OCI-LY3 (cell line): ENCODE data around the gene CACNA1F.

Experiments
- H2AFZ ChIP-seq: fragments of 200-600, 300-600 bp; shearing (Covaris generic); 2 replicates; pipeline ENCODE4 v1.6.0; 2014; ENCODE audit warnings: antibody characterized with exemption, low read depth, low read length
- H3K27ac ChIP-seq: fragments of 200-600, 300-600 bp; sonication (generic); 2 replicates; pipeline ENCODE4 v1.5.1; 2014; ENCODE audit warnings: mild to moderate bottlenecking, low read length, moderate library complexity, mixed read lengths
- H3K27me3 ChIP-seq: fragments of 200-600, 300-600 bp; sonication (generic); 2 replicates; pipeline ENCODE4 v1.6.1; 2014; ENCODE audit warnings: low read depth, low read length, mixed read lengths
- H3K36me3 ChIP-seq: fragments of 200-600, 300-600 bp; sonication (generic); replicated peaks from 2 replicates; pipeline ENCODE3; 2014; ENCODE audit warnings: low read depth, low read length, mixed read lengths
- H3K4me1 ChIP-seq: fragments of 300-600, 200-600 bp; sonication (generic); 2 replicates; pipeline ENCODE4 v1.6.1; 2014; ENCODE audit warnings: low read length, mixed read lengths
- H3K4me2 ChIP-seq: fragments of 200-600, 300-600 bp; sonication (generic); 2 replicates; pipeline ENCODE4 v1.6.1; 2014; ENCODE audit warnings: low read length, mixed read lengths
- H3K4me3 ChIP-seq: fragments of 300-600, 200-600 bp; sonication (generic); 2 replicates; pipeline ENCODE4 v1.5.1; 2014; ENCODE audit warnings: antibody characterized with exemption, mild to moderate bottlenecking, low read length, moderate library complexity
- H3K79me2 ChIP-seq: fragments of 300-600, 200-600 bp; shearing (Covaris generic); 2 replicates; pipeline ENCODE4 v1.6.1; 2014; ENCODE audit warnings: mild to moderate bottlenecking, low read length, mixed read lengths
- H3K9ac ChIP-seq: fragments of 300-600, 200-600 bp; shearing (Covaris generic); 2 replicates; pipeline ENCODE4 v1.6.0; 2014; ENCODE audit warnings: mild to moderate bottlenecking, low read length, moderate library complexity
- H3K9me3 ChIP-seq: fragments of 200-600, 300-600 bp; shearing (Covaris generic); 2 replicates; pipeline ENCODE4 v1.6.1; 2014; ENCODE audit warnings: low read length, mixed read lengths; ENCODE audit not compliant: insufficient read depth
- H4K20me1 ChIP-seq: fragments of 200-600, 300-600 bp; sonication (generic); 2 replicates; pipeline ENCODE4 v1.6.1; 2016; ENCODE audit warnings: low read length, mixed read lengths; ENCODE audit not compliant: insufficient read depth
- EZH2phosphoT487 ChIP-seq: fragments of 200-600 bp; shearing (Covaris generic); IDR thresholded peaks from 2 replicates; pipeline ENCODE4 v1.6.1; 2018; ENCODE audit warnings: antibody characterized with exemption, mixed run types, low read depth
- TF ChIP-seq, protein P1 (sequence below): fragments of 200-600, 300-600 bp; sonication (generic); IDR thresholded peaks from 2 replicates; pipeline ENCODE4 v1.5.1; 2014; ENCODE audit warnings: antibody characterized with exemption, low read length, low read depth

The CACNA1F gene

GRCh38 chrX:49190821-49191573 is 42.1 kb downstream of the CACNA1F start:
- Histone ChIP-seq H3K4me2 (peak overlapping the region; percentile 69), H3K79me2 (no peaks in the 10 kb centered on the region), H3K4me1 (peaks cover 16% of the 10 kb centered on the region; the same call in 1 of the 2 replicates), H3K27ac (peak overlapping the region; percentile 65), H3K36me3 (no peaks in the 10 kb centered on the region), H3K4me3 (peak overlapping the region; percentile 92), H3K27me3 (no peaks in the 10 kb centered on the region), H3K9ac (peak overlapping the region; percentile 82), H3K9me3 (no peaks in the 10 kb centered on the region), H4K20me1 (no peaks in the 10 kb centered on the region), H2AFZ (peak overlapping the region; percentile 41; the same call in 1 of the 2 replicates)
- TF ChIP-seq, protein P1, sequence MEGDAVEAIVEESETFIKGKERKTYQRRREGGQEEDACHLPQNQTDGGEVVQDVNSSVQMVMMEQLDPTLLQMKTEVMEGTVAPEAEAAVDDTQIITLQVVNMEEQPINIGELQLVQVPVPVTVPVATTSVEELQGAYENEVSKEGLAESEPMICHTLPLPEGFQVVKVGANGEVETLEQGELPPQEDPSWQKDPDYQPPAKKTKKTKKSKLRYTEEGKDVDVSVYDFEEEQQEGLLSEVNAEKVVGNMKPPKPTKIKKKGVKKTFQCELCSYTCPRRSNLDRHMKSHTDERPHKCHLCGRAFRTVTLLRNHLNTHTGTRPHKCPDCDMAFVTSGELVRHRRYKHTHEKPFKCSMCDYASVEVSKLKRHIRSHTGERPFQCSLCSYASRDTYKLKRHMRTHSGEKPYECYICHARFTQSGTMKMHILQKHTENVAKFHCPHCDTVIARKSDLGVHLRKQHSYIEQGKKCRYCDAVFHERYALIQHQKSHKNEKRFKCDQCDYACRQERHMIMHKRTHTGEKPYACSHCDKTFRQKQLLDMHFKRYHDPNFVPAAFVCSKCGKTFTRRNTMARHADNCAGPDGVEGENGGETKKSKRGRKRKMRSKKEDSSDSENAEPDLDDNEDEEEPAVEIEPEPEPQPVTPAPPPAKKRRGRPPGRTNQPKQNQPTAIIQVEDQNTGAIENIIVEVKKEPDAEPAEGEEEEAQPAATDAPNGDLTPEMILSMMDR, result no peak
- TF ChIP-seq EZH2phosphoT487, result no peak

GRCh38 chrX:49189606-49190005 is 43.5 kb downstream of the CACNA1F start:
- Histone ChIP-seq H3K27ac (peak overlapping the region; percentile 4), H3K4me2 (peak overlapping the region; percentile 61), H2AFZ (no peak overlapping the region), H3K9me3 (no peaks in the 10 kb centered on the region), H3K4me1 (peaks cover 16% of the 10 kb centered on the region; the same call in 1 of the 2 replicates), H3K36me3 (no peaks in the 10 kb centered on the region), H3K27me3 (no peaks in the 10 kb centered on the region), H3K4me3 (peak overlapping the region; percentile 83), H3K9ac (peak overlapping the region; percentile 73; the same call in 1 of the 2 replicates), H4K20me1 (no peaks in the 10 kb centered on the region), H3K79me2 (peaks cover 9% of the 10 kb centered on the region)
- TF ChIP-seq, protein P1, result no peak
- no peak for TF ChIP-seq EZH2phosphoT487

DNA sequence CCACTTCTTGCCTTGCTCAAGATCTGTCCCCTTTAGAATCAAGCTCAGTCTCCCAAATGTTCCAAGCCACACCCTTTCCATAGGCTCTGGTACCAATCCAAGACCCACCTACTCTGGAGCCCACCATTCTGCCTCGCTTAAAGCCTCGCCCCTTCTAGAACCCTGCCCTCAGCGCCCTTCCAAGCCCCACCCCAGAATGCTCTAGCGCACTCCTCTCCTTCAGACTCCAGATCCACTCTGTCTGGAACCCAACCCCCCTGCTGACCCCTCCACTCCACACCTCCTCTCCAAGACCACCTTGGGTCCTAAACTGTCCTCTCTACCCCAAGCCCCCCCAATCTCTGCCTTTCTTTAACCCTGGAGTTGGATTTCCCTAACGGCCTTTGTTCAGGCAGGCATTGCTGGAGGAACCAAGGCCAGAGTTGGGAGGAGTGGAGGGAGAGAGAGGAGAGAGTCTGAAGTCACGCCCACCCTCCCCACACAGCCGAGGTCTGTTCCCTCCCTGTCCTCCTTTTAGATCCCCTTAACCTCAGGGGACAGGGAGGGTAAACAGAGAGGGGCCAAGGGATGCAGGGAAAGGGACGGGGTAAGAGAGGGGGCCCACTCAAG is 44.6 kb downstream of the CACNA1F start:
- TF ChIP-seq, protein P1, result no peak
- TF ChIP-seq EZH2phosphoT487, result no peak
- H3K9ac ChIP-seq, result no peak overlapping the region
- H3K4me3 ChIP-seq, result no peak overlapping the region
- H3K79me2 ChIP-seq, result peaks cover 9% of the 10 kb centered on the region
- no peak overlapping the region for H3K4me2 ChIP-seq
- no peaks in the 10 kb centered on the region for H4K20me1 ChIP-seq
- no peaks in the 10 kb centered on the region for H3K27me3 ChIP-seq
- no peak overlapping the region for H3K27ac ChIP-seq
- H2AFZ ChIP-seq, result no peak overlapping the region
- peaks cover 18% of the 10 kb centered on the region; the same call in 1 of the 2 replicates for H3K4me1 ChIP-seq
- peaks cover 5% of the 10 kb centered on the region for H3K36me3 ChIP-seq
- H3K9me3 ChIP-seq, result no peaks in the 10 kb centered on the region

GRCh38 chrX:49187526-49187925 is 45.6 kb downstream of the CACNA1F start:
- H3K36me3 ChIP-seq, result peaks cover 8% of the 10 kb centered on the region
- H3K4me1 ChIP-seq, result peaks cover 16% of the 10 kb centered on the region; the same call in 1 of the 2 replicates
- H2AFZ ChIP-seq, result no peak overlapping the region
- no peaks in the 10 kb centered on the region for H4K20me1 ChIP-seq
- no peak overlapping the region for H3K4me2 ChIP-seq
- peaks cover 9% of the 10 kb centered on the region for H3K79me2 ChIP-seq
- no peak overlapping the region for H3K9ac ChIP-seq
- no peak overlapping the region for H3K27ac ChIP-seq
- H3K4me3 ChIP-seq, result no peak overlapping the region
- H3K27me3 ChIP-seq, result no peaks in the 10 kb centered on the region
- TF ChIP-seq, protein P1, result no peak
- TF ChIP-seq EZH2phosphoT487, result no peak
- H3K9me3 ChIP-seq, result no peaks in the 10 kb centered on the region
